Activated CD8-positive, alpha-beta memory T cell treated with anti-CD3 and anti-CD28 coated beads for 24 hours (primary cell): ENCODE measurements around the gene CTSL.

ENCODE experiments used
- DNase-seq: peaks from one replicate; pipeline ENCODE4 v3.0.0-alpha.2; 2020

CTSL gene

DNA sequence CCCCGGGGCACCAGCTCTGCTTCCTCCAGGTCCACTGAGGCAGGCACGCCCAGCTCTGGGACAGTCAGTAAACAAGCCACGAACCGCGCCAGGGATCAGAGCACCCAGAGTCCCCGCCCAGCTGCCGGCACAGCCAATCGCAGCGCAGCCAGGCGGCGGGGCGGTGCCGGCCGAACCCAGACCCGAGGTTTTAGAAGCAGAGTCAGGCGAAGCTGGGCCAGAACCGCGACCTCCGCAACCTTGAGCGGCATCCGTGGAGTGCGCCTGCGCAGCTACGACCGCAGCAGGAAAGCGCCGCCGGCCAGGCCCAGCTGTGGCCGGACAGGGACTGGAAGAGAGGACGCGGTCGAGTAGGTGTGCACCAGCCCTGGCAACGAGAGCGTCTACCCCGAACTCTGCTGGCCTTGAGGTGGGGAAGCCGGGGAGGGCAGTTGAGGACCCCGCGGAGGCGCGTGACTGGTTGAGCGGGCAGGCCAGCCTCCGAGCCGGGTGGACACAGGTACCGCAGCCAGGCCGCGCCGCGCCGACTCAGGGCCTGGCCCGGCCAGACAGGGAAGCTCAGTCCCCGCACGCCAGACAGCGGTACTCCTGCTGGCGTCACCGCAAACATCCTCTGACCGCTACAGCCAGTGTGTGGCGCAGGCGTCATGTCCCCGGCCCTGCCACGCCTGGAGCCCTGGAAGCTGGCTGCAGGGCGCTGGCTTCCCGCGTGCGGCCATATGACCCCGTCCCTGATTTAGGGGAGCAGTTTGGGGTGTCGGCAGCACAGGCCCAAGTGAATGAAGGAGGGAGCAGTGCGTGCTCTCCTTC lies at the start of gene CTSL:
Gene CTSL (plus strand): TSS at position 220 of the 810 bp plus-strand sequence. CDS start 1,485 bp downstream, outside the sequence.
- peak; percentile 64 for DNase-seq

- peak; percentile 40 for DNase-seq
These were observed 48.7 kb upstream of the CTSL start for GRCh38 chr9:87676976-87677775.

DNA sequence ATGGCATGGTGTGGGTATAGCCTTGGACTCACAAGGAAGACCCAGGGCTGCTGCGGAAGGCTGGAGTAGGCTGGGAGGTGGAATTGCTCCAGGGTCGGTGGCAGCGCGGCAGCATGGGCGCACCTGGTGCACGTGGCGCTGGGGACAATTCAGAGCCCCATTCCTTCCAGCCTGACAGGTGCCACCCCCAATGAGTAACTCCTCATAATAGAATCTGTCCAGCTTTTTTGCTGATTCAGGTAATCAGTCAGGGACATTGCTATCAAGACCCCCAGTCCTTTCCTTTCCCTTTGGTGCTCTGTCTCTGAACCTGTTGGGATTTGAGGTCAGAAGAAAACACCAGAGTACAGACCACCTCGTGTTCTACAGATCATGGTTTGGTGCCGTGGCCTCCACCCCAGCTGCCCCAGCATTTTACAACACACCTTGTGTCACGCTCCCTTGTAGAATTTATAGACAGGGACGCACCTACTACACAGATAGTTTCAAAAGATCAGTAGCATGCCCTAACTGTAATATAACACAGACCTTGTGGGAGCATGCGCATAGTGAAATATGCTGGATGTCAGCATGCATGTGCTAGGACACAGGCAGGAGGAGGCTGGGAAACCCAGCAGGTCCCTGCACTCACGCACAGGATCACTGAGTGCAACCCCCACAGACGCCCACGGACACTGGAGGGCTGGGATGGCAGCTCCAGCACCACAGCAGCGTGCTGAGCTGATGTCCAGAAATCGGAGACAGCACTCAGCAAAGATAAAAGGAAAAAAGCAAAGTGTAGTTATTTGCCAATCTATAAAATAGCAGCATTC lies 47.9 kb upstream of the CTSL start:
- DNase-seq = peak; percentile 53

GRCh38 chr9:87678650-87679355 lies 47.1 kb upstream of the CTSL start:
- DNase-seq = peak; percentile 63

- peak; percentile 33 for DNase-seq
These were observed 44.5 kb upstream of the CTSL start for GRCh38 chr9:87681271-87682061.

- peak; percentile 30 for DNase-seq
These were observed 43.8 kb upstream of the CTSL start for GRCh38 chr9:87682085-87682484.

- DNase-seq = peak; percentile 15
These were observed 43.3 kb upstream of the CTSL start for GRCh38 chr9:87682618-87683017.

DNA sequence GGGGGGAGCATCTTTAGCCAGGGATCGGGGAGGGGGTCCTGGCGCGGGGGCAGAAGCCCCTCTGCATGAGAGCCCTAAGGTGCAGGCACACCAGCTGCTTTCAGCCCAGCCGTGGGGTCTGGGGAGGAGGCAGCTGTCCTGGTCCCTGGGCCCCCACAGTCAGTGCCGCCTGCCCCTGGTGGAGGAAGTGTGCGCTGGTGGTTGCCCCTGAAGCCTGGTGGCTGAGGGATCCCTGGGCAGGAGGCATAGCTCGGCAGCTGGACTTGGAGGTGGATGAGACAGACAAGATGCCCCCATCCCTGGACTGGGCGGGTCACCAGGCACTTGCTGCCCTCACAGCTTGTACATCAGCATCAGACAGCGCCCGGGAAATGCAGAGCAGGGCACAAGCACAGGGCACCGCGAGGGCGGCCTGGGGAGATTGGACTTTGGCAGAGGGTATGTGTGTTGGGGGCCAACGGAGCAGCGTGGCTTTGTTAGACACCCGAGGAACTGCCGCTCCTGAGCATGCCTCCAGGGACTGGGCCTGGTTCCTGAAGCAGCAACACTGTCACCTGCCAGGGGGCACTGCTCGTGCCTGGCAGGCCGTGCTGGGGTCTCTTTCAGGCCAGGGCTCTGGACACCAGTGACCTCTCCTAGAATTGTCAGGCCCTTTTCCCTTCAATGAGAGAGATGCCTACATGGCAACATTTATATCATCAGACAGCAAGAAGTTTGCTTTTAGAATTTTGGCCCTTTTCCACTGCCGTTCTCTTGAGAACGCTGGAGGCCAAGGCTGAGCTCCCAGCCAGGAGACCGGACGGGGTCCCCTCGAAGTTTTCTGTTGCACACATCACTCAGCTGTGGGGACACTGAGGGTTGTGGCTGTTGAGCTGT lies 41.9 kb upstream of the CTSL start:
- DNase-seq = peak; percentile 52

GRCh38 chr9:87684627-87685219 lies 41.2 kb upstream of the CTSL start:
- DNase-seq = peak; percentile 49

DNA sequence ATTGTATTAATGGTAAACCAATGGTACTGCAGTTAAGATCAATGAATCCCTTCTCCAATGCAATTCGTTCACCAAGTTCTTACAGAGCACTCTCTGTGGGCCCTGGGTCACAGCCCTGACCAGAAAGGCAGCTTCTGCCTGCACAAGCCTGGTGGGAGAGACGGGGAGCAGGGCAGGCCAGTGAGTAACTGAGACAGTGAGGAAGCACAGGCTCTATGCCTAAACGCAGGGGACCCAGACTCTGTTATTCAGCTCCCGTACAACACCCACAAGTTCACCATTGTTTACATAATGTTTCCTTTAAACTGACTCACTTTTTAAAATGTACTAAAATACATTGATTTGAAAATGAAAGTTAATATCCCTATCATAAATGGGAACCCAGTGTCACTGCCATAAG lies 40.5 kb upstream of the CTSL start:
- peak; percentile 49 for DNase-seq

- peak; percentile 52 for DNase-seq
These were observed 39.9 kb upstream of the CTSL start for GRCh38 chr9:87685871-87686519.

GRCh38 chr9:87686520-87687090 lies 39.3 kb upstream of the CTSL start:
- no peak for DNase-seq

DNA sequence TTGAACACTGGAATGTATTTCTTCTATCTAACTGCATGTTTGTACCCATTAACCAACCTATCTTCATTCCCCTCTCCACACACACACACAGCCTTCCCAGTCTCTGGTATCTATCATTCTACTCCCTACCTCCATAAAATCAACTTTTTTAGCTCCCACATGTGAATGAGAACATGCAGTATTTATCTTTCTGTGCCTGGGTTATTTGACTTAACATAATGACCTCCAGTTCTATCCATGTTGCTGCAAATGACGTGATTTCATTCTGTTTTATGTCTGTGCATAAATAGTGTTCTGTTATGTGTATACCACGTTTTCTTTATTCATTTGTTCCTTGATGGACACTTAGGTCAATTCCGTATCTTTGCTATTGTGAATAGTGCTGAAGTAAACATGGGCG lies 38.7 kb upstream of the CTSL start:
- no peak for DNase-seq

DNA sequence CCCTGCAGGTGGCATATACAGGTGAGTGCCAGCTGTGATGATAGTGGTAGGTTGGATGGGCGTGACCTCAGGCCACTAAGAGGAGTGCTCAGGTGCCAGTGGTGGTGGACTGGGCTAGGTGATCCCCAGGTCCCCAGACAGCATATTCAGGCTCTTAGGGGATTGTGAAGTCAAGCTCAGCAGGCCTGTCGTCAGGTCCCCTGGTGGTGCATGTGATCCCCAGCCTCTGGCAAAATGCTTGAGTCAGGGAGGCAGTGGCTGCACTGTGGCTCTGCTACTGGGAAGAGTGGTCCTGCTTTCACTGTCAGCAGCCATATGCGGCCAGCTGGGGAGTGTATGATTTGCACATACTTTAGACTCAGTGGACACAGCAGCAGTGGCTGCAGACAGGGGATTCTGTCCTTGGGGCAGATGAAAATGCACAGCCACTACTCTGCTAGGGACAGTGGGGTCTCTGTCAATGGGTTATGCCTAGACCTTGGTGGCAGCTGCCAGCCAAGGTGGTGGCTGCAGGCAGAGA lies 31.6 kb upstream of the CTSL start:
- peak; percentile 33 for DNase-seq

- DNase-seq = peak; percentile 37
These were observed 30.4 kb upstream of the CTSL start for GRCh38 chr9:87695523-87695922.

DNA sequence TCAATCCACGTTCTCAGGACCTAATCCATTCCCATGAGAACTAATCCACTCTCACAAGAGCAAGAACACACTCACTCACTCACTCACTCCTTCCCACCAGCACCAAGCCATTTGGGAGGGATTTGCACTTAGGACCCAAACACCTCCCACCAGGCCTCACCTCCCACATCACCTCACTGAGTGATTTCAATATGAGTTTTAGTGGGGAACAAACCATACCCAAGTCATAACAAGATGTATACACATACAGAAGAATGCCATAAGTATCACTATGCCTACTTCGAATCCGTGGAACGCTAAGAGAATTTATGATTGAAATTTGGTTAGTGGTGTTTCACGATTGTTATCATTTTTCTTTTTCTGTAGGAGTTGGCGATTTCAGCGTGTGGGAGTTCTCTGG lies 29.3 kb upstream of the CTSL start:
- DNase-seq = no peak

DNA sequence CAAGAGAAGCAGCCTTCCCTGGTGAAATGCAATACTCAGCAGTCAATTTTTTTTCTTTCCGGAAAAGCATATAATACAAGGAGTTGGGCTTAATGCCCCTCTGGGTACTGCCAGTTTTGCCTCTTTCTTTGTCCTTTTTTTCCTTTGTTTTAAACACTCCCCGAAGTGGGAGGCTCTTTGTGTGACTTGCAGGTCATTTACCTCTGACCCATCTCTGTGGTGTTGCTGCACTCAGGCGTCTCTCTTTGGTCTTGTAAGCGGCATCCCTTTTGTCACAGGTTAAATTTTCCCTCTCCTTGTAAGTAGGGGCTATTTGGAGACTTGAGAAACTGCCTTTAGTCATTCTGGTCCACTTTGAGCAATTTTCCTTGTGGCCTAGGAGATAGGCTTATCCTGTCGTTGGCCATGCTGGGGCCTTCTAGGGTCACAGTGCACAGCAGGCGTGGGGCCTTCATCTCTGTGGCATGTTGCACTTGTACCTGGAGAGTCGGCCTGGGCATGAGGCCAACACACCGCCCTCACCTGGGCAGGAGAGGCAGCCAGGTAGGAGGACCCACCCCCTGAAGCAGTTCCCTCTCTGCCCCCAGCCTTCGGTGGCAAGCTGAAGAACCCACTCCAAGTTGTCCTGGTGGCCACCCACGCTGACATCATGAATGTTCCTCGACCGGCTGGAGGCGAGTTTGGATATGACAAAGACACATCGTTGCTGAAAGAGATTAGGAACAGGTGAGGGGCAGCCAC lies 27.7 kb upstream of the CTSL start:
- peak; percentile 21 for DNase-seq

DNA sequence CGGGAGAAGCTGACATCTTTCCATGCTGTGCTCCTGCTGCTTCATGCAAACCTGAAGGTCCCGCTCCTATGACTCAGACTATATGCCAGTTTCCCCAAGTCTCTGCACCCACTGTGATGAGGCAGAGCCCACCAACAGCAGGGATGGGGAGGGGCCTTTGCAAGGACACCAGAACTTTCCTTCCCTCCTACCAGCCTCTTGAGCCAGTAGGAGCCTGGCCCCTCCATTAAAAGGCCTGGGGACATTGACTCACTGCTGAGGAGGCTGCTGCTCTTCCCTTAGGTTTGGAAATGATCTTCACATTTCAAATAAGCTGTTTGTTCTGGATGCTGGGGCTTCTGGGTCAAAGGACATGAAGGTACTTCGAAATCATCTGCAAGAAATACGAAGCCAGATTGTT lies 26.1 kb upstream of the CTSL start:
- DNase-seq = no peak
